Stimulated activated CD4-positive, alpha-beta T cell treated with anti-CD3 and anti-CD28 coated beads, TNF-alpha, amount 100 ng/mL, for 1 hour (primary cell): ENCODE data around the gene HEMK1.

Source experiments
- DNase-seq, 3 donors: peaks; one replicate each; pipeline ENCODE4 v3.0.0-alpha.2; 2020; ENCODE audit warnings: low read depth in 3 of 3, low spot score in 1 of 3

The HEMK1 gene

GRCh38 chr3:50633230-50633790, 64.0 kb downstream of the HEMK1 start:
- no peak for DNase-seq

GRCh38 chr3:50635066-50635465, 65.7 kb downstream of the HEMK1 start:
- no peak for DNase-seq

GRCh38 chr3:50637011-50637410, 67.7 kb downstream of the HEMK1 start:
- no peak for DNase-seq

GRCh38 chr3:50637945-50638344, 68.6 kb downstream of the HEMK1 start:
- DNase-seq = no peak

- no peak for DNase-seq
These were observed 69.8 kb downstream of the HEMK1 start for GRCh38 chr3:50639055-50639494.

GRCh38 chr3:50642382-50642781, 73.1 kb downstream of the HEMK1 start:
- no peak for DNase-seq

GRCh38 chr3:50644561-50644960, 75.2 kb downstream of the HEMK1 start:
- no peak for DNase-seq

- DNase-seq = no peak
These were observed 76.1 kb downstream of the HEMK1 start for GRCh38 chr3:50645378-50645777.
